Esophagus muscularis mucosa (tissue), 4 donors: ENCODE data around the gene ALKBH6.

ENCODE experiments used
- CTCF ChIP-seq, 3 experiments: fragments of 200-600 bp in 2 of 3; fragments of 450-650 bp in 1 of 3; sonication (generic) in 2 of 3; IDR thresholded peaks; one replicate each; pipeline ENCODE4 v1.5.1; 2017 to 2019; ENCODE audit warnings: antibody characterized with exemption in 3 of 3, mild to moderate bottlenecking in 2 of 3, moderate library complexity in 1 of 3
- EP300 ChIP-seq: sonication (generic); formaldehyde crosslinking; IDR thresholded peaks from one replicate; pipeline ENCODE4 v1.6.1; 2017; ENCODE audit warnings: antibody characterized with exemption
- POLR2A ChIP-seq: fragments of 450-650 bp; IDR thresholded peaks from one replicate; pipeline ENCODE4 v1.6.1; 2017; ENCODE audit warnings: antibody characterized with exemption, moderate library complexity, mild to moderate bottlenecking, low read depth
- POLR2AphosphoS5 ChIP-seq, 2 donors: sonication (generic); formaldehyde crosslinking; IDR thresholded peaks; one replicate each; pipeline ENCODE4 v1.6.1; 2017; ENCODE audit warnings: antibody characterized with exemption in 2 of 2

- no peak for TF ChIP-seq CTCF (IDR thresholded peaks at IDR 0.05)
- no peak for TF ChIP-seq POLR2AphosphoS5 (IDR thresholded peaks at IDR 0.05)
- no peak for TF ChIP-seq POLR2A
- TF ChIP-seq EP300 = no peak
These were observed 20.9 kb downstream of the ALKBH6 start for GRCh38 chr19:35992907-35993765.
